ENCODE data around the gene EXPH5. TPM values are rescaled to one million over a fixed set of nuclear protein-coding genes. Genes with fewer than 3 reads are reported as not detected.

The EXPH5 gene
- total and polyA plus RNA-seq, 2 of the 8 experiments (the other 6 are each of a cell fraction or from before 2014, with no cell fraction given), result 1.1 to 11.5 TPM

DNA sequence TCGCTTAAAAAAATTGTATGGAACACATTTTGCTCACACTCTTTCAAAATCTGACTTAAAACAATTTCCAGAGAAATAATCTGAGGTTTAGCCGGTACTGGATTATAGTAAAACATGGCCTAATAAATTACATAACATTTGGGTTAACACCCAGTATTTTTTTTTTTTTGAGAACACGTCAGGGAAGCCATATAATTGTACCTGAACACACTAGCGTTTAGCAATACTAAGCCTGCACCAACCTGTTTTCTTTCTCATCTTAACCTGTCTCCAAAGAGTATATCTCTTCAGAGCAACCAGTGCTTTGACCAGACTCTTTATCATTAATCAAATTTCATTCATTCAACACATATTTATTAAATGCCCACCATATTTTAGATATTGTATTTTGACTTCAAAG, 93.4 kb downstream of the EXPH5 start (continued):
- TF ChIP-seq, protein P1, sequence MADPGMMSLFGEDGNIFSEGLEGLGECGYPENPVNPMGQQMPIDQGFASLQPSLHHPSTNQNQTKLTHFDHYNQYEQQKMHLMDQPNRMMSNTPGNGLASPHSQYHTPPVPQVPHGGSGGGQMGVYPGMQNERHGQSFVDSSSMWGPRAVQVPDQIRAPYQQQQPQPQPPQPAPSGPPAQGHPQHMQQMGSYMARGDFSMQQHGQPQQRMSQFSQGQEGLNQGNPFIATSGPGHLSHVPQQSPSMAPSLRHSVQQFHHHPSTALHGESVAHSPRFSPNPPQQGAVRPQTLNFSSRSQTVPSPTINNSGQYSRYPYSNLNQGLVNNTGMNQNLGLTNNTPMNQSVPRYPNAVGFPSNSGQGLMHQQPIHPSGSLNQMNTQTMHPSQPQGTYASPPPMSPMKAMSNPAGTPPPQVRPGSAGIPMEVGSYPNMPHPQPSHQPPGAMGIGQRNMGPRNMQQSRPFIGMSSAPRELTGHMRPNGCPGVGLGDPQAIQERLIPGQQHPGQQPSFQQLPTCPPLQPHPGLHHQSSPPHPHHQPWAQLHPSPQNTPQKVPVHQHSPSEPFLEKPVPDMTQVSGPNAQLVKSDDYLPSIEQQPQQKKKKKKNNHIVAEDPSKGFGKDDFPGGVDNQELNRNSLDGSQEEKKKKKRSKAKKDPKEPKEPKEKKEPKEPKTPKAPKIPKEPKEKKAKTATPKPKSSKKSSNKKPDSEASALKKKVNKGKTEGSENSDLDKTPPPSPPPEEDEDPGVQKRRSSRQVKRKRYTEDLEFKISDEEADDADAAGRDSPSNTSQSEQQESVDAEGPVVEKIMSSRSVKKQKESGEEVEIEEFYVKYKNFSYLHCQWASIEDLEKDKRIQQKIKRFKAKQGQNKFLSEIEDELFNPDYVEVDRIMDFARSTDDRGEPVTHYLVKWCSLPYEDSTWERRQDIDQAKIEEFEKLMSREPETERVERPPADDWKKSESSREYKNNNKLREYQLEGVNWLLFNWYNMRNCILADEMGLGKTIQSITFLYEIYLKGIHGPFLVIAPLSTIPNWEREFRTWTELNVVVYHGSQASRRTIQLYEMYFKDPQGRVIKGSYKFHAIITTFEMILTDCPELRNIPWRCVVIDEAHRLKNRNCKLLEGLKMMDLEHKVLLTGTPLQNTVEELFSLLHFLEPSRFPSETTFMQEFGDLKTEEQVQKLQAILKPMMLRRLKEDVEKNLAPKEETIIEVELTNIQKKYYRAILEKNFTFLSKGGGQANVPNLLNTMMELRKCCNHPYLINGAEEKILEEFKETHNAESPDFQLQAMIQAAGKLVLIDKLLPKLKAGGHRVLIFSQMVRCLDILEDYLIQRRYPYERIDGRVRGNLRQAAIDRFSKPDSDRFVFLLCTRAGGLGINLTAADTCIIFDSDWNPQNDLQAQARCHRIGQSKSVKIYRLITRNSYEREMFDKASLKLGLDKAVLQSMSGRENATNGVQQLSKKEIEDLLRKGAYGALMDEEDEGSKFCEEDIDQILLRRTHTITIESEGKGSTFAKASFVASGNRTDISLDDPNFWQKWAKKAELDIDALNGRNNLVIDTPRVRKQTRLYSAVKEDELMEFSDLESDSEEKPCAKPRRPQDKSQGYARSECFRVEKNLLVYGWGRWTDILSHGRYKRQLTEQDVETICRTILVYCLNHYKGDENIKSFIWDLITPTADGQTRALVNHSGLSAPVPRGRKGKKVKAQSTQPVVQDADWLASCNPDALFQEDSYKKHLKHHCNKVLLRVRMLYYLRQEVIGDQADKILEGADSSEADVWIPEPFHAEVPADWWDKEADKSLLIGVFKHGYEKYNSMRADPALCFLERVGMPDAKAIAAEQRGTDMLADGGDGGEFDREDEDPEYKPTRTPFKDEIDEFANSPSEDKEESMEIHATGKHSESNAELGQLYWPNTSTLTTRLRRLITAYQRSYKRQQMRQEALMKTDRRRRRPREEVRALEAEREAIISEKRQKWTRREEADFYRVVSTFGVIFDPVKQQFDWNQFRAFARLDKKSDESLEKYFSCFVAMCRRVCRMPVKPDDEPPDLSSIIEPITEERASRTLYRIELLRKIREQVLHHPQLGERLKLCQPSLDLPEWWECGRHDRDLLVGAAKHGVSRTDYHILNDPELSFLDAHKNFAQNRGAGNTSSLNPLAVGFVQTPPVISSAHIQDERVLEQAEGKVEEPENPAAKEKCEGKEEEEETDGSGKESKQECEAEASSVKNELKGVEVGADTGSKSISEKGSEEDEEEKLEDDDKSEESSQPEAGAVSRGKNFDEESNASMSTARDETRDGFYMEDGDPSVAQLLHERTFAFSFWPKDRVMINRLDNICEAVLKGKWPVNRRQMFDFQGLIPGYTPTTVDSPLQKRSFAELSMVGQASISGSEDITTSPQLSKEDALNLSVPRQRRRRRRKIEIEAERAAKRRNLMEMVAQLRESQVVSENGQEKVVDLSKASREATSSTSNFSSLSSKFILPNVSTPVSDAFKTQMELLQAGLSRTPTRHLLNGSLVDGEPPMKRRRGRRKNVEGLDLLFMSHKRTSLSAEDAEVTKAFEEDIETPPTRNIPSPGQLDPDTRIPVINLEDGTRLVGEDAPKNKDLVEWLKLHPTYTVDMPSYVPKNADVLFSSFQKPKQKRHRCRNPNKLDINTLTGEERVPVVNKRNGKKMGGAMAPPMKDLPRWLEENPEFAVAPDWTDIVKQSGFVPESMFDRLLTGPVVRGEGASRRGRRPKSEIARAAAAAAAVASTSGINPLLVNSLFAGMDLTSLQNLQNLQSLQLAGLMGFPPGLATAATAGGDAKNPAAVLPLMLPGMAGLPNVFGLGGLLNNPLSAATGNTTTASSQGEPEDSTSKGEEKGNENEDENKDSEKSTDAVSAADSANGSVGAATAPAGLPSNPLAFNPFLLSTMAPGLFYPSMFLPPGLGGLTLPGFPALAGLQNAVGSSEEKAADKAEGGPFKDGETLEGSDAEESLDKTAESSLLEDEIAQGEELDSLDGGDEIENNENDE (IDR thresholded peaks at IDR 0.05; ENCODE audit: insufficient replicate concordance, low read length), result no peak
- TF ChIP-seq, protein P2, sequence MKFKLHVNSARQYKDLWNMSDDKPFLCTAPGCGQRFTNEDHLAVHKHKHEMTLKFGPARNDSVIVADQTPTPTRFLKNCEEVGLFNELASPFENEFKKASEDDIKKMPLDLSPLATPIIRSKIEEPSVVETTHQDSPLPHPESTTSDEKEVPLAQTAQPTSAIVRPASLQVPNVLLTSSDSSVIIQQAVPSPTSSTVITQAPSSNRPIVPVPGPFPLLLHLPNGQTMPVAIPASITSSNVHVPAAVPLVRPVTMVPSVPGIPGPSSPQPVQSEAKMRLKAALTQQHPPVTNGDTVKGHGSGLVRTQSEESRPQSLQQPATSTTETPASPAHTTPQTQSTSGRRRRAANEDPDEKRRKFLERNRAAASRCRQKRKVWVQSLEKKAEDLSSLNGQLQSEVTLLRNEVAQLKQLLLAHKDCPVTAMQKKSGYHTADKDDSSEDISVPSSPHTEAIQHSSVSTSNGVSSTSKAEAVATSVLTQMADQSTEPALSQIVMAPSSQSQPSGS (IDR thresholded peaks at IDR 0.05; ENCODE audit: low read length), result no peak
- TF ChIP-seq EZH2 (IDR thresholded peaks at IDR 0.05; ENCODE audit: low read depth, low read length, severe bottlenecking) (no peak), GABPA (IDR thresholded peaks at IDR 0.05; ENCODE audit: borderline replicate concordance, insufficient read depth, low read length) (no peak), PHF8 (conservative IDR thresholded peaks at IDR 0.05; ENCODE audit: low read depth, low read length) (no peak)
